Heart right ventricle (tissue), 16 donors: ENCODE measurements around the gene TMEM183A. TPM values are rescaled to one million over a fixed set of nuclear protein-coding genes. Genes with fewer than 3 reads are reported as not detected.

Source experiments
- ATAC-seq, 8 donors: fragments of 200-7000 bp; cut with Tn5 transposase; one replicate each; pipeline ENCODE4 v1.9.1; 2020; ENCODE audit warnings: mild to moderate bottlenecking in 8 of 8, moderate library complexity in 8 of 8, moderate number of reproducible peaks in 1 of 8
- DNase-seq, 2 donors: peaks; one replicate each; pipeline ENCODE4 v3.0.0-alpha.2; 2020
- H3K27ac ChIP-seq, 10 donors: fragments of 200-600 bp; sonication (generic) in 2 of 10; one replicate each; pipeline versions ENCODE4 v1.5.0 to v1.8.0; 2020 to 2022; ENCODE audit warnings: mild to moderate bottlenecking in 3 of 10
- H3K27me3 ChIP-seq, 7 donors: fragments of 200-600 bp; one replicate each; pipeline ENCODE4 v1.8.0; 2021 to 2022; ENCODE audit warnings: mild to moderate bottlenecking in 2 of 7
- H3K36me3 ChIP-seq, 9 donors: fragments of 200-600 bp; sonication (generic) in 1 of 9; one replicate each; pipeline versions ENCODE4 v1.5.0 to v1.8.0; 2020 to 2022; ENCODE audit warnings: mild to moderate bottlenecking in 2 of 9
- H3K4me1 ChIP-seq, 9 donors: fragments of 200-600 bp; sonication (generic) in 1 of 9; one replicate each; pipeline versions ENCODE4 v1.5.0 to v1.8.0; 2020 to 2022; ENCODE audit warnings: mild to moderate bottlenecking in 4 of 9
- H3K4me3 ChIP-seq, 10 donors: fragments of 200-600 bp; sonication (generic) in 2 of 10; one replicate each; pipeline versions ENCODE4 v1.5.0 to v1.8.0; 2020 to 2022; ENCODE audit warnings: mild to moderate bottlenecking in 7 of 10, moderate library complexity in 2 of 10
- H3K9me3 ChIP-seq, 11 donors: fragments of 200-600 bp in 10 of 11; sonication (generic) in 2 of 11; one replicate each; pipeline versions ENCODE4 v1.5.0 to v1.8.0; 2013 to 2022; ENCODE audit warnings: mild to moderate bottlenecking in 2 of 11, control low read depth in 1 of 11, moderate library complexity in 1 of 11
- CTCF ChIP-seq, 9 donors: fragments of 200-600 bp; sonication (generic) in 2 of 9; IDR thresholded peaks; one replicate each; pipeline versions ENCODE4 v1.5.0 to v1.8.0; 2021 to 2022; ENCODE audit warnings: antibody characterized with exemption in 9 of 9, mild to moderate bottlenecking in 5 of 9, moderate library complexity in 1 of 9
- WGBS, 2 donors: extraction: QIAGEN DNeasy Blood & Tissue Kit; methylation state at CpG; one replicate each; pipeline ENCODE4 v1.1.7; 2013; ENCODE audit warnings: inconsistent platforms in 1 of 2; 5-methylcytosine and 5-hydroxymethylcytosine counted together
- intact Hi-C, 10 donors: fragments of 100-400 bp; cut with DNase I; formaldehyde crosslinking; loops; one replicate each; pipeline versions ENCODE4 v1.11.1 to v1.14.2; 2022
- polyA plus RNA-seq, 2 donors: library from polyadenylated mRNA; stranded (reverse); fragments of 200-250 nt; gene quantifications; one replicate each; pipeline ENCODE4 v1.2.3, GENCODE V29; 2013
- total RNA-seq, 10 donors: library from RNA; stranded (reverse); fragmentation: NEBNext Ultra II Directional in 3 of 10; extraction: Animal tissue kit (Norgen Biotek cat#: 25700) in 3 of 10; gene quantifications; one replicate each; pipeline versions ENCODE4 v1.2.1 to v1.2.4, GENCODE V29; 2021 to 2023
- donor health status: Arrhythmogenic right ventricular cardiomyopathy.
- donor health status: ischemic (EF 13 %, LVEDD 7.1; RV severe dilation, severe dysfunction).
- donor health status: healthy with polysubstance abuse.
- donor health status: DM: no; HTN: yes; CAD: no.
- donor health status: DM: no; HTN: no; CAD: no.
- donor health status: ischemic (EF 25% LVEDD 6.9; RV normal size, moderate dysfunction).
- donor health status: ischemic (EF 25% LVEDD 5.7; RV mildly dilated, moderate dysfunction).
- donor health status: healthy.
- donor health status: DM: yes; HTN: yes; CAD: no.
- donor health status: Ischemic cardiomyopathy.
- donor health status: ischemic (EF 35%, LVEDD 5.7; RV mildly dilated, moderate dysfunction).
- donor health status: nonischemic (EF 11% LVEDD 7.7; RV severe dilation, severe dysfunction).
- donor health status: DM: yes; HTN: yes; CAD: no.
- donor health status: PGD.
- donor health status: ischemic (EF 29% LVEDD 5.4; RV normal size, mild dysfunction).
- donor health status: nonischemic (EF 23%, LVEDD 6.1; RV moderate dilation, normal function).

Gene TMEM183A
- total and polyA plus RNA-seq, 12 donors: 11.5 to 38.1 (median 21.1) TPM

- DNase-seq (no peak), ATAC-seq (no peak)
- Histone ChIP-seq H3K27me3 (peaks cover 0 to 13% (median 1%) of the 10 kb centered on the region in 7 donors), H3K4me1 (peaks cover 6 to 25% (median 14%) of the 10 kb centered on the region in 9 donors), H3K27ac (no peak overlapping the region), H3K4me3 (no peak overlapping the region), H3K9me3 (no peaks in the 10 kb centered on the region), H3K36me3 (no peaks in the 10 kb centered on the region)
- 67 to 68% methylated on average over 4 of the region's 4 CpGs for WGBS, 2 donors
- intact Hi-C loops: no loop called here
- no peak for TF ChIP-seq CTCF (IDR thresholded peaks at IDR 0.05)
Measured at GRCh38 chr1:202972046-202972445, 35.1 kb upstream of the TMEM183A start.

GRCh38 chr1:202974856-202975255, 32.3 kb upstream of the TMEM183A start:
- no peak for DNase-seq
- Histone ChIP-seq H3K4me3 (no peak overlapping the region), H3K4me1 (peaks cover 0 to 4% (median 0%) of the 10 kb centered on the region in 9 donors), H3K27me3 (peaks cover 0 to 26% (median 15%) of the 10 kb centered on the region in 7 donors), H3K27ac (no peak overlapping the region), H3K36me3 (no peaks in the 10 kb centered on the region), H3K9me3 (no peaks in the 10 kb centered on the region)
- 85 to 88% methylated on average over 3 of the region's 3 CpGs for WGBS, 2 donors
- no peak for TF ChIP-seq CTCF (IDR thresholded peaks at IDR 0.05)
- no peak for ATAC-seq
- intact Hi-C loops: no loop called here

- DNase-seq (no peak), ATAC-seq (no peak)
- TF ChIP-seq CTCF (IDR thresholded peaks at IDR 0.05): no peak
- Histone ChIP-seq H3K9me3 (no peaks in the 10 kb centered on the region), H3K4me1 (no peaks in the 10 kb centered on the region), H3K4me3 (no peak overlapping the region), H3K36me3 (no peaks in the 10 kb centered on the region), H3K27ac (no peak overlapping the region), H3K27me3 (peaks cover 0 to 26% (median 15%) of the 10 kb centered on the region in 7 donors)
- 48 to 49% methylated on average over 3 of the region's 3 CpGs for WGBS, 2 donors
- intact Hi-C loops: no loop called here
Measured at GRCh38 chr1:202976633-202977032, 30.5 kb upstream of the TMEM183A start.

- Histone ChIP-seq H3K36me3 (no peaks in the 10 kb centered on the region), H3K9me3 (no peaks in the 10 kb centered on the region), H3K4me3 (no peak overlapping the region), H3K27ac (no peak overlapping the region), H3K27me3 (peaks cover 0 to 25% (median 15%) of the 10 kb centered on the region in 7 donors), H3K4me1 (peaks cover 0 to 7% (median 0%) of the 10 kb centered on the region in 9 donors)
- intact Hi-C loops: no loop called here
- DNase-seq (no peak), ATAC-seq (no peak)
- WGBS, 2 donors: 47 to 62% methylated on average over 2 of the region's 2 CpGs
- TF ChIP-seq CTCF (IDR thresholded peaks at IDR 0.05): no peak
Measured at GRCh38 chr1:202979459-202979858, 27.7 kb upstream of the TMEM183A start.
